Measurements from ENCODE around the gene DDX20. TPM values are rescaled to one million over a fixed set of nuclear protein-coding genes. Genes with fewer than 3 reads are reported as not detected.

Gene DDX20, protein sequence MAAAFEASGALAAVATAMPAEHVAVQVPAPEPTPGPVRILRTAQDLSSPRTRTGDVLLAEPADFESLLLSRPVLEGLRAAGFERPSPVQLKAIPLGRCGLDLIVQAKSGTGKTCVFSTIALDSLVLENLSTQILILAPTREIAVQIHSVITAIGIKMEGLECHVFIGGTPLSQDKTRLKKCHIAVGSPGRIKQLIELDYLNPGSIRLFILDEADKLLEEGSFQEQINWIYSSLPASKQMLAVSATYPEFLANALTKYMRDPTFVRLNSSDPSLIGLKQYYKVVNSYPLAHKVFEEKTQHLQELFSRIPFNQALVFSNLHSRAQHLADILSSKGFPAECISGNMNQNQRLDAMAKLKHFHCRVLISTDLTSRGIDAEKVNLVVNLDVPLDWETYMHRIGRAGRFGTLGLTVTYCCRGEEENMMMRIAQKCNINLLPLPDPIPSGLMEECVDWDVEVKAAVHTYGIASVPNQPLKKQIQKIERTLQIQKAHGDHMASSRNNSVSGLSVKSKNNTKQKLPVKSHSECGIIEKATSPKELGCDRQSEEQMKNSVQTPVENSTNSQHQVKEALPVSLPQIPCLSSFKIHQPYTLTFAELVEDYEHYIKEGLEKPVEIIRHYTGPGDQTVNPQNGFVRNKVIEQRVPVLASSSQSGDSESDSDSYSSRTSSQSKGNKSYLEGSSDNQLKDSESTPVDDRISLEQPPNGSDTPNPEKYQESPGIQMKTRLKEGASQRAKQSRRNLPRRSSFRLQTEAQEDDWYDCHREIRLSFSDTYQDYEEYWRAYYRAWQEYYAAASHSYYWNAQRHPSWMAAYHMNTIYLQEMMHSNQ
- total RNA-seq, result 6.8 and 8.8 TPM in 2 replicates

DNA sequence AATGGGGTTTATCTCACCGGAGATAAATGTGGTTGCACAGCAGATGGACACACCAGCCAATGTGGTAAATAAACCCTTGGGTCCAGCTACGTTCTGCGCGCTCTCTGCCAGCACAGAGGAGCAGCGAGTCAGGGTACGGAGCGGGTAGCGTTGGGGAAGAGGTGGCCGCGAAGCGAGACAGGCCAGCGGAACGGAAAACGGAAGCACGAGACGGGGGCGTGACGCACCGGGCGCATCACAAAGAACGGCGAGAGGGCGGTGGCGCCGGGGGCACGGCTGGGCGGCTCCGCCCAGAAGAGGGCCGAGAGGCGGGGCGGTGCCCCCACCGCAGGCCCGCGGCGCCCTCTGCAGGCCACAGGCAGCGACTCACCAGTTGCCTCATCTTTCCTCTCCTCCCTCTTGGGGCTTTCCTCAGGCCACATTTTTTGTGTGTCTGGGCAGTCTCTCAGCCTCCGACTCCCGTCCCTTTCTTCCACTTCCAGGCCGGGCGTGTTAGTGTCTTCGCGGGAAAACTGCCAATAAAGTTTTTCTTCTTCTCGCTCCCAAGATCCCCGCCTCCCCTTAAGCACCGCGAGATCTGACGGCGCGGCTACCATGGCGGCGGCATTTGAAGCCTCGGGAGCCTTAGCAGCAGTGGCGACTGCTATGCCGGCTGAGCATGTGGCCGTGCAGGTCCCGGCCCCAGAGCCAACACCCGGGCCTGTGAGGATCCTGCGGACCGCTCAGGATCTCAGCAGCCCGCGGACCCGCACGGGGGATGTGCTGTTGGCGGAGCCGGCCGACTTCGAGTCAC, at the start of gene DDX20:
Gene DDX20 (plus strand): TSS at position 571 of the 793 bp plus-strand sequence. CDS start 24 bp downstream, at position 595.

DNA sequence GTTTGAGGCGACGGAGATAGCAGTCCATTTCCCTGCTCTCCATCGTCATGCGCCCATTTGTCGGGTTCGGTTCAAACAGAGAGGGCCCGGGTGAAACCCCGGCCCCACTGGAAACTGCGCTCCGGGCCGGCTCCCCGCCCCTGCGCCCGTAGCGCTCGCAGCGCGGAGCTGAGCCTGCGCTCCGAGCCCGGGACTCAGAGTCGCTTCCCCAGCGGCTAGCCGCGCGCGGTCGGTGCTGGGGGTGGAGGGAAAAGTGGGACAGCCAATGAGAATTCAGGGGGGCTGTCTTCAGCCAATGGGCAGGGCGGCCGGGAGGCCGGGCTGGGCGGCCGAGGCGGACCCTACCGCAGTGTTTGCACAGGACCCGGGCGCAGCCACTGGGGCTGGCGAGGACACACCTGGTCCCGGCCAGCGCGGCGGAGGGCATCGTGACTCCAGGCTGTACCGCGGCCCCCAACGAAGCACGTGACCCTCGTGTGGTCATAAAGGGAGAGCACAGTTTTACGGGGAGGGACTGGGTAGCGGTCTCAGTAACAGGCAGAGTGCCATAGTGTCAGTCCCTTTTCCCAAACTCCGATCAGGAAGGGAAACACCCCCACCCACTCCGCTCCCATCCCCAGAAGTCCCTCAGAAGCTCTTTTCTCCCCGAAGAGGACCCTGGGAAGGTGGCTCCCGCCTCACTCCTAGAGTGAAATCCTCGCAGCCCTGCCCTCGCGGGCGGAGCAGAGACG, 16.3 kb upstream of the DDX20 start, which contains the start of gene INKA2:
Gene INKA2 (minus strand): TSS at position 202 of the 731 bp plus-strand sequence. CDS start 153 bp downstream, at position 49.

Other genes with a start within 250 kb of the DDX20 start
- 14.2 and 26.4 TPM in 2 replicates for gene RAP1A, start 136.1 kb upstream of the DDX20 start, total RNA-seq
- gene INKA2, start 16.5 kb upstream of the DDX20 start, total RNA-seq, result 0.63 and 0.77 TPM in 2 replicates
- under 0.01 TPM in 2 replicates for gene KCND3, start 233.8 kb downstream of the DDX20 start, total RNA-seq

All from bronchial smooth muscle cell (primary cell).